PC-9 (cell line): ENCODE results near the gene SPANXN2.

Experiments
- CTCF ChIP-seq: fragments of 200-600 bp; sonication (generic); conservative IDR thresholded peaks from 2 replicates; pipeline ENCODE4 v1.6.1; 2017; ENCODE audit warnings: mixed run types, antibody characterized with exemption, mild to moderate bottlenecking, moderate library complexity
- EZH2 ChIP-seq: fragments of 200-600 bp; sonication (generic); IDR thresholded peaks from 2 replicates; pipeline ENCODE4 v1.8.0; 2017; ENCODE audit warnings: antibody characterized with exemption, low read depth

- TF ChIP-seq CTCF = no peak
- TF ChIP-seq EZH2 = no peak
Observed at GRCh38 chrX:143683486-143683885, 37.1 kb downstream of the SPANXN2 start.
